Transverse colon (tissue), 4 donors: ENCODE data around the gene CLEC2D. TPM values are rescaled to one million over a fixed set of nuclear protein-coding genes. Genes with fewer than 3 reads are reported as not detected.
"Not testable (repeated sequence)": the region's sequence is repeated elsewhere in the genome, so short reads cannot be mapped to it uniquely, and the experiment has no call there.

Source experiments
- DNase-seq: peaks from one replicate; pipeline ENCODE4 v3.0.0-alpha.2; 2019
- H3K27ac ChIP-seq, 4 donors: fragments of 200-600 bp; sonication (generic); 2 replicates each; pipeline ENCODE4 v1.5.1; 2016 to 2018; ENCODE audit warnings: inconsistent platforms in 4 of 4
- H3K27me3 ChIP-seq: fragments of 200-600 bp; sonication (generic); 2 replicates; pipeline ENCODE4 v1.5.1; 2017; ENCODE audit warnings: inconsistent platforms
- H3K36me3 ChIP-seq, 4 donors: fragments of 200-600 bp; sonication (generic); 2 replicates each; pipeline ENCODE4 v1.5.1; 2017 to 2019; ENCODE audit warnings: inconsistent platforms in 4 of 4
- H3K4me1 ChIP-seq, 4 donors: fragments of 200-600 bp; sonication (generic); 2 replicates each; pipeline ENCODE4 v1.5.1; 2017 to 2020; ENCODE audit warnings: inconsistent platforms in 4 of 4
- H3K4me3 ChIP-seq, 4 donors: fragments of 200-600 bp; sonication (generic); 1 replicate in 1 of 4; 2 replicates in 3 of 4; pipeline versions ENCODE4 v1.5.1 to v1.6.1; 2017 to 2019; ENCODE audit warnings: inconsistent platforms in 4 of 4
- H3K9me3 ChIP-seq, 2 donors: fragments of 200-600 bp; sonication (generic); 2 replicates each; pipeline ENCODE4 v1.5.1; 2017 to 2019; ENCODE audit warnings: inconsistent platforms in 2 of 2
- EP300 ChIP-seq: sonication (generic); formaldehyde crosslinking; IDR thresholded peaks from one replicate; pipeline ENCODE4 v1.6.1; 2017; ENCODE audit warnings: antibody characterized with exemption, low read depth
- POLR2A ChIP-seq: fragments of 450-650 bp; IDR thresholded peaks from one replicate; pipeline ENCODE4 v1.6.1; 2016; ENCODE audit warnings: antibody characterized with exemption, mild to moderate bottlenecking, moderate library complexity
- POLR2AphosphoS5 ChIP-seq, 3 donors: sonication (generic); formaldehyde crosslinking; IDR thresholded peaks; one replicate each; pipeline ENCODE4 v1.6.1; 2016; ENCODE audit warnings: antibody characterized with exemption in 3 of 3
- WGBS, 2 donors: methylation state at CpG; one replicate each; pipeline ENCODE4 v1.1.5; 2018; ENCODE audit warnings: low coverage in 1 of 2; 5-methylcytosine and 5-hydroxymethylcytosine counted together
- in situ Hi-C, 4 donors: fragments of 200-750 bp; cut with MboI; loops; one replicate each; pipeline versions ENCODE4 v1.15.0 to v1.15.1; 2017; ENCODE audit warnings: low sequenced_read_pairs in 3 of 4, low pct_ligation_motif_present in 1 of 4, low pct_unique_long_range_greater_than_20kb in 1 of 4
- intact Hi-C: fragments of 100-400 bp; cut with DNase I; formaldehyde crosslinking; loops from one replicate; pipeline ENCODE4 v1.15.1; 2023; ENCODE audit warnings: low total_unique reads
- total RNA-seq, 4 donors: library from RNA; depleted of rRNA; stranded (reverse); fragments of >200 nt; gene quantifications; one replicate each; pipeline ENCODE4 v1.1.0, GENCODE V29; 2016
- TF ChIP-seq, protein P1 (sequence below), 5 experiments: fragments of 200-600 bp in 3 of 5; fragments of 450-650 bp in 2 of 5; sonication (generic) in 3 of 5; IDR thresholded peaks; 1 replicate in 2 of 5; 2 replicates in 3 of 5; pipeline ENCODE4 v1.5.1; 2016 to 2017; ENCODE audit warnings: antibody characterized with exemption in 5 of 5, inconsistent platforms in 3 of 5, mild to moderate bottlenecking in 2 of 5, moderate library complexity in 1 of 5

CLEC2D gene
- total RNA-seq, 4 donors from 2014 or later, result 5.4 to 23.3 (median 9.3) TPM

DNA sequence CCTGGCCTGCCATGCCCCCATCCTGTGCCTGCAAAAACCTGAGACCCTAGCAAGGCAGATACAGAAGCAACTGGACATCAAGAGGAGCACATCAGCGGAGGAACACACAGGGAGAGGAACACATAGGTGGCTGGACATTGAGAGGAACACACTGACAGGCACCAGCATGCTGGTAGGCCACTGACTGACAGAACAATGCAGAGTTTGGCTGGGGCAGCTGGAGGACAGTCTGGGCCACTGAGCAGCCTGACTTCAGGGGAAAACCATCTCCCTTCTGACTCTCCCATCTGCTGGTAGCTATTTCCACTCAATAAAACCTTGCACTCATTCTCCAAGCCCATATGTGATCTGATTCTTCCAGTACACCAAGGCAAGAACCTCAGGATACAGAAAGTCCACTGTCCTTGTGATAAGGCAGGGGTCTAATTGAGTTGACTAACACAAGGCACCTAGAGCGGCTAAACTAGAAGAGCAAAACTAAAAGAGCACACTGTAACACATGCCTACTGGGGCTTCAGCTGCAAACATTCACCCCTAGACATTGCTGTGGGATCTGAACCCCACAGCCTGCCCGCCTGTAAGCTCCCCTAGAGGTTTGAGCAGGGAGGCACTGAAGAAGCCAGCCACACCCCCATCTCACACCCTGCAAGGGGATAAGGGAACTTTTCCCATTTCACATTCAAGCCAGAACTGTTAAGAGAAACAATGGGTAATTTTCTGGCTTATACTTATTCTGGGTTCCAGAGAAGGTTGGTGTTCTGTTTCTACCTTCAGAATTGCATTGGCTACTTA is 41.3 kb downstream of the CLEC2D start:
- Histone ChIP-seq H3K27ac (no peak overlapping the region), H3K4me1 (peaks cover 0 to 9% (median 1%) of the 10 kb centered on the region in 4 donors), H3K27me3 (no peaks in the 10 kb centered on the region), H3K4me3 (no peak overlapping the region), H3K9me3 (no peaks in the 10 kb centered on the region), H3K36me3 (no peaks in the 10 kb centered on the region)
- TF ChIP-seq POLR2AphosphoS5 (IDR thresholded peaks at IDR 0.05), result no peak
- TF ChIP-seq POLR2A, result no peak
- TF ChIP-seq, protein P1, sequence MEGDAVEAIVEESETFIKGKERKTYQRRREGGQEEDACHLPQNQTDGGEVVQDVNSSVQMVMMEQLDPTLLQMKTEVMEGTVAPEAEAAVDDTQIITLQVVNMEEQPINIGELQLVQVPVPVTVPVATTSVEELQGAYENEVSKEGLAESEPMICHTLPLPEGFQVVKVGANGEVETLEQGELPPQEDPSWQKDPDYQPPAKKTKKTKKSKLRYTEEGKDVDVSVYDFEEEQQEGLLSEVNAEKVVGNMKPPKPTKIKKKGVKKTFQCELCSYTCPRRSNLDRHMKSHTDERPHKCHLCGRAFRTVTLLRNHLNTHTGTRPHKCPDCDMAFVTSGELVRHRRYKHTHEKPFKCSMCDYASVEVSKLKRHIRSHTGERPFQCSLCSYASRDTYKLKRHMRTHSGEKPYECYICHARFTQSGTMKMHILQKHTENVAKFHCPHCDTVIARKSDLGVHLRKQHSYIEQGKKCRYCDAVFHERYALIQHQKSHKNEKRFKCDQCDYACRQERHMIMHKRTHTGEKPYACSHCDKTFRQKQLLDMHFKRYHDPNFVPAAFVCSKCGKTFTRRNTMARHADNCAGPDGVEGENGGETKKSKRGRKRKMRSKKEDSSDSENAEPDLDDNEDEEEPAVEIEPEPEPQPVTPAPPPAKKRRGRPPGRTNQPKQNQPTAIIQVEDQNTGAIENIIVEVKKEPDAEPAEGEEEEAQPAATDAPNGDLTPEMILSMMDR (IDR thresholded peaks at IDR 0.05), result no peak
- DNase-seq, result no peak
- WGBS, 2 donors, result 96% methylated on average over 3 of the region's 3 CpGs; no CpG with 5 or more reads in 1 of the 2 donors
- intact Hi-C loops, result no loop called here
- in situ Hi-C loops, result loop anchor here in 2 of 4 donors (25.0 kb wide), 1 partner anchor 373 kb away; no protein-coding TSS in a partner anchor

DNA sequence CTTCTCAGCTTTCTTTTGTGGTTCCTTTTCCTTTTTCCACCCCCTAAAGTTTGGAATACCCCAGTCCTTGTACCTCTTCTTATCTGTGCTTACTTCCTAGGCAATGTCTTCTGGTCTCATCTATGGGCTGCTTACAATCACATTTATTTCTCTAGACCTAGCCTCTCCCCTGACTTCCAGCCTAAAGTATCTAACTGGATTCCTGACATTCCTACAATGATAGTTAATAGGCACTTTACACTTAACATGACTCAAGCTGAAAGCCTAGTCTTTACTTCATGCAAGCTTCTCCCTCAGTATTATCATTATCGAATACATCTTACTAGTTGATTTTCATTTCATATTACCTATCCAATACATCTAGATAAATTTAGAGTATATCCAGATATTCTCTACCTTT is 42.2 kb downstream of the CLEC2D start:
- in situ Hi-C loops, result loop anchor here in 2 of 4 donors (25.0 kb wide), 1 partner anchor 374 kb away; no protein-coding TSS in a partner anchor
- intact Hi-C loops, result no loop called here
- no peak overlapping the region for H3K4me3 ChIP-seq
- TF ChIP-seq EP300 (no peak), POLR2AphosphoS5 (IDR thresholded peaks at IDR 0.05) (no peak), POLR2A (no peak)
- TF ChIP-seq, protein P1 (IDR thresholded peaks at IDR 0.05), result no peak
- no peaks in the 10 kb centered on the region for H3K9me3 ChIP-seq
- WGBS, 2 donors, result 90 to 91% methylated on average over 1 of the region's 1 CpG
- no peak for DNase-seq
- H3K27me3 ChIP-seq, result no peaks in the 10 kb centered on the region
- H3K27ac ChIP-seq, result no peak overlapping the region
- H3K4me1 ChIP-seq, result peaks cover 0 to 9% (median 1%) of the 10 kb centered on the region in 4 donors
- no peaks in the 10 kb centered on the region for H3K36me3 ChIP-seq

DNA sequence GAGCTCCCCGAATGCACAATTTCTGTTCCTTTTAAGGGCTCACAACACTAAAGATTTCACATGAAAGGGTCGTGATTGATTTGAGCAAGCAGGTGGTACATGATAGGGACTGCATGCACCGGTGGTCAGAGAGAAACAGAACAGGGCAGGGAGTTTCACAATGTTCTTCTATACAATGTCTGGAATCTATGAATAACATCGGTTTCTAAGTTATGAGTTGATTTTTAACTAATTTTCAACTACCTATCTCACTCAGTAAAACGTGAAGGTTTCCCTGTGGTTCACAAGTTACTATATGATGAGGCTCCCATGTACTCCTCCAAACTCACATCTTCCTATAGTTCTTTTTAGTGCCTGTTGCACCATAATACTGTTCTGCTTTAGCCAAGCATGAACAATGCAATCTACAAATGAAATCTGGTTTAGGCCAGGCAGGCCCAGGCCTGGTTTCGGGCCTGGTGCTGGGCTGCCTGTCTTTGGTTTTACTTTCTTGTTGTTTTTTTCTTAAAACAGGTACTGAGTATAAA is 43.6 kb downstream of the CLEC2D start:
- H3K27ac ChIP-seq, intact Hi-C loops: not testable (repeated sequence)

GRCh38 chr12:9717070-9717925 is 47.8 kb downstream of the CLEC2D start:
- no peaks in the 10 kb centered on the region for H3K27me3 ChIP-seq
- TF ChIP-seq EP300 (no peak), POLR2AphosphoS5 (IDR thresholded peaks at IDR 0.05) (no peak), POLR2A (no peak)
- TF ChIP-seq, protein P1 (IDR thresholded peaks at IDR 0.05), result no peak
- intact Hi-C loops (no loop called here), in situ Hi-C loops (loop anchor here in 2 of 4 donors (25.0 kb wide), 1 partner anchor 380 kb away; no protein-coding TSS in a partner anchor)
- no peak overlapping the region for H3K27ac ChIP-seq
- no peaks in the 10 kb centered on the region for H3K9me3 ChIP-seq
- peaks cover 0 to 18% (median 1%) of the 10 kb centered on the region in 4 donors for H3K4me1 ChIP-seq
- H3K4me3 ChIP-seq, result no peak overlapping the region
- WGBS, 2 donors, result 83 to 86% methylated on average over 4 to 15 of the region's 15 CpGs
- DNase-seq, result no peak
- no peaks in the 10 kb centered on the region for H3K36me3 ChIP-seq

More for the DNA sequence above, 43.6 kb downstream of the CLEC2D start:
- DNase-seq, H3K27me3 ChIP-seq, H3K4me1 ChIP-seq, H3K4me3 ChIP-seq, H3K36me3 ChIP-seq, H3K9me3 ChIP-seq: not testable (repeated sequence)
- 76 to 88% methylated on average over 5 to 6 of the region's 6 CpGs for WGBS, 2 donors
- in situ Hi-C loops, result loop anchor here in 2 of 4 donors (25.0 kb wide), 1 partner anchor 376 kb away; no protein-coding TSS in a partner anchor
